ENCODE measurements around the gene LENG8. TPM values are rescaled to one million over a fixed set of nuclear protein-coding genes. Genes with fewer than 3 reads are reported as not detected.
"Not testable (repeated sequence)": the region's sequence is repeated elsewhere in the genome, so short reads cannot be mapped to it uniquely, and the experiment has no call there.

Gene LENG8
- total and polyA plus RNA-seq, 9 donors, result 28.7 to 155 (median 104) TPM

GRCh38 chr19:54465426-54466109, 16.6 kb downstream of the LENG8 start:
- H3K36me3 ChIP-seq (ENCODE audit: control insufficient read depth, insufficient read depth, low read length), result peaks cover 24% of the 10 kb centered on the region
- no peak for DNase-seq
- no peak overlapping the region for H3K4me3 ChIP-seq (ENCODE audit: low read length)
- WGBS (ENCODE audit: insufficient coverage), result 57% methylated on average over 41 of the region's 49 CpGs
- no peak overlapping the region for H3K27ac ChIP-seq (ENCODE audit: low read length)
- H3K9me3 ChIP-seq (replicated peaks; ENCODE audit: control insufficient read depth, low read depth, low read length), result no peaks in the 10 kb centered on the region
- peaks cover 45% of the 10 kb centered on the region for H3K4me1 ChIP-seq (ENCODE audit: control insufficient read depth, insufficient read depth, low read length)
- H3K27me3 ChIP-seq (ENCODE audit: control insufficient read depth, insufficient read depth, low read length), result peaks cover 14% of the 10 kb centered on the region

- not testable (repeated sequence) for H3K9me3 ChIP-seq (replicated peaks; ENCODE audit: control insufficient read depth, low read depth, low read length); H3K27ac ChIP-seq (ENCODE audit: low read length); H3K4me3 ChIP-seq (ENCODE audit: low read length); DNase-seq
- H3K36me3 ChIP-seq (ENCODE audit: control insufficient read depth, insufficient read depth, low read length), result peaks cover 19% of the 10 kb centered on the region
- H3K4me1 ChIP-seq (ENCODE audit: control insufficient read depth, insufficient read depth, low read length), result peaks cover 46% of the 10 kb centered on the region
- peaks cover 18% of the 10 kb centered on the region for H3K27me3 ChIP-seq (ENCODE audit: control insufficient read depth, insufficient read depth, low read length)
- 97% methylated on average over 7 of the region's 14 CpGs for WGBS (ENCODE audit: insufficient coverage)
Measured at GRCh38 chr19:54466110-54466480, 17.1 kb downstream of the LENG8 start.

- Histone ChIP-seq H3K27me3 (ENCODE audit: control insufficient read depth, insufficient read depth, low read length) (peaks cover 26% of the 10 kb centered on the region), H3K9me3 (replicated peaks; ENCODE audit: control insufficient read depth, low read depth, low read length) (no peaks in the 10 kb centered on the region), H3K4me3 (ENCODE audit: low read length) (no peak overlapping the region), H3K4me1 (ENCODE audit: control insufficient read depth, insufficient read depth, low read length) (peaks cover 34% of the 10 kb centered on the region), H3K36me3 (ENCODE audit: control insufficient read depth, insufficient read depth, low read length) (peaks cover 6% of the 10 kb centered on the region), H3K27ac (ENCODE audit: low read length) (peak overlapping the region; percentile 87)
- 38% methylated on average over 7 of the region's 8 CpGs for WGBS (ENCODE audit: insufficient coverage)
- DNase-seq, result peak; percentile 49
Measured at GRCh38 chr19:54469496-54469934, 20.5 kb downstream of the LENG8 start.

- Histone ChIP-seq H3K4me3 (ENCODE audit: low read length) (peak overlapping the region; percentile 51), H3K27me3 (ENCODE audit: control insufficient read depth, insufficient read depth, low read length) (peaks cover 26% of the 10 kb centered on the region), H3K27ac (ENCODE audit: low read length) (peak overlapping the region; percentile 87), H3K36me3 (ENCODE audit: control insufficient read depth, insufficient read depth, low read length) (peaks cover 6% of the 10 kb centered on the region), H3K9me3 (replicated peaks; ENCODE audit: control insufficient read depth, low read depth, low read length) (no peaks in the 10 kb centered on the region), H3K4me1 (ENCODE audit: control insufficient read depth, insufficient read depth, low read length) (peaks cover 31% of the 10 kb centered on the region)
- 58% methylated on average over 2 of the region's 10 CpGs for WGBS (ENCODE audit: insufficient coverage)
- DNase-seq, result no peak
Measured at GRCh38 chr19:54470276-54470887, 21.4 kb downstream of the LENG8 start.

DNA sequence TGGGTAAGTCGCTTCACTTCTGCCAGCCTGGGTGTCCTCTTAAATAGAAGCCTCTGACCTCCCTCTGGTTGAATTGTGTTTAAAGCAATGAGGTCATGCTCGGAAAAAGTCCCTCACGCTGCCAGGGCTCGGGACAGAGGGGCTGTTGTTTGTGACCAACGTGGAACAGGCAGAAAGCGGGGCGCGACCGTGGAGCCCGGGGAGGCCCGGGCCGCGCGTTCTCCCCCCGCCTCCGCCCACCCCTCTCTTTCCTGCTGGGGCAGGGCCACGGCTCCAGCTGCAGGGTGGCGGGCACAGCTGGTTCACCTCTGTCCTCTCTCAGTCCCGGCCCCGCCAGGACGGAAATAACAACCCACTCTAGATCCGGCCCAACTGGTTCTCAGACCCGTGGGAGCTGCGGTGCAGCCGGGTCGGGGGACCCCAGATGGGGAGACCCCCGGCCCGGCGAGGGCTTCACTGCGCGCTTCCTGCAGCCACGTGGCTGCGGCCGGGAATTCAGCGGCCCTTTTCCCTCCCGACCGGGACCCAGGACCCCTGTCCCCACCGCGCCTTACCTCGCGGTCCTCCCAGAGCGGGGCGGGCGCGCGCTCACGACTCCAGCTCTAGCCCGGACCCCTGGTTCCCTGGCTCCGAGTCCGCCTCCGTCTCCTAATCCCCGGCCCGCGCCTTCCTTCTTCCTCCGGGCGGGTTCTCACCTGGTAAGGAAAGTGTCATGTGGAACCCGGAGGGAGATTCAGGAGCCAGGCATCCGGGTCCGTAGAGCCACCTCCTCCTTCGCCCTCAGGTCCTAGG, 22.2 kb downstream of the LENG8 start:
- DNase-seq, result peak; percentile 79
- Histone ChIP-seq H3K36me3 (ENCODE audit: control insufficient read depth, insufficient read depth, low read length) (peaks cover 6% of the 10 kb centered on the region), H3K9me3 (replicated peaks; ENCODE audit: control insufficient read depth, low read depth, low read length) (no peaks in the 10 kb centered on the region), H3K27ac (ENCODE audit: low read length) (peak overlapping the region; percentile 87), H3K27me3 (ENCODE audit: control insufficient read depth, insufficient read depth, low read length) (peaks cover 21% of the 10 kb centered on the region), H3K4me1 (ENCODE audit: control insufficient read depth, insufficient read depth, low read length) (peaks cover 31% of the 10 kb centered on the region), H3K4me3 (ENCODE audit: low read length) (peak overlapping the region; percentile 51)
- 3% methylated on average over 45 of the region's 60 CpGs for WGBS (ENCODE audit: insufficient coverage)

- H3K4me3 ChIP-seq (ENCODE audit: low read length), result peak within 1 kb of the TSS; percentile 53
- DNase-seq, result peak; percentile 99
- peaks cover 21% of the 10 kb centered on the region for H3K27me3 ChIP-seq (ENCODE audit: control insufficient read depth, insufficient read depth, low read length)
- peaks cover 31% of the 10 kb centered on the region for H3K4me1 ChIP-seq (ENCODE audit: control insufficient read depth, insufficient read depth, low read length)
- H3K9me3 ChIP-seq (replicated peaks; ENCODE audit: control insufficient read depth, low read depth, low read length), result no peaks in the 10 kb centered on the region
- WGBS (ENCODE audit: insufficient coverage), result 6% methylated on average over 7 of the region's 14 CpGs
- H3K36me3 ChIP-seq (ENCODE audit: control insufficient read depth, insufficient read depth, low read length), result peaks cover 6% of the 10 kb centered on the region
- peak within 1 kb of the TSS; percentile 96 for H3K27ac ChIP-seq (ENCODE audit: low read length)
Measured at GRCh38 chr19:54473071-54473891, 24.3 kb downstream of the LENG8 start, which contains the start of gene CDC42EP5. TSS of gene CDC42EP5 (minus strand) at chr19:54473296. CDS start at chr19:54465547, 7,749 bp downstream.

DNA sequence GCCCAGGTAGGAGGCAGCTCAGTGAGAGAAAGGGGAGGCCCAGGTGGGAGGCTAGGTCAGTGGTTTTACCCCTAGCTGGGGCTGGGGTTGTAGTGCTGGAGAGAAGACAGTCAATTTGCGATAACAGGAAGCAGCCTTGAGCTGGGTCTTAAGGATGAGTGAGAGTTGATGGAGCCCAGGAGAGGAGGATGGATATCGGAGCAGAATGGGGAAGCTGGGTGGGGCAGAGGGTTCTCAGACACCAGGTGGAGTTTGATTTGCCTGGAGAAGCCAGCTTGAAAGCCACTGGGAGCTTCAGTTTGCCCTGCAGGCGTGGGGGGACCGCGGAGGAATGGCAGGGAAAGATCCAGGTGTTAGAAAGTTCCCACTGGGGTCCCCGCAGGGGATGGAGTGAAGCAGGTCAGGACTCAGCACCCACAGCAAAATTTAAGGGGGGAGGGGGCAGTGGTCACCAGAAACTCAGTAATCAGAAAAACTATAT, 24.9 kb downstream of the LENG8 start:
- H3K36me3 ChIP-seq (ENCODE audit: control insufficient read depth, insufficient read depth, low read length), result peaks cover 6% of the 10 kb centered on the region
- peaks cover 31% of the 10 kb centered on the region for H3K4me1 ChIP-seq (ENCODE audit: control insufficient read depth, insufficient read depth, low read length)
- peak overlapping the region; percentile 96 for H3K27ac ChIP-seq (ENCODE audit: low read length)
- 15% methylated on average over 2 of the region's 6 CpGs for WGBS (ENCODE audit: insufficient coverage)
- H3K4me3 ChIP-seq (ENCODE audit: low read length), result peak overlapping the region; percentile 53
- H3K9me3 ChIP-seq (replicated peaks; ENCODE audit: control insufficient read depth, low read depth, low read length), result no peaks in the 10 kb centered on the region
- peaks cover 21% of the 10 kb centered on the region for H3K27me3 ChIP-seq (ENCODE audit: control insufficient read depth, insufficient read depth, low read length)
- no peak for DNase-seq

GRCh38 chr19:54475706-54476105, 26.7 kb downstream of the LENG8 start:
- H3K36me3 ChIP-seq (ENCODE audit: control insufficient read depth, insufficient read depth, low read length), result no peaks in the 10 kb centered on the region
- no peak for DNase-seq
- H3K27me3 ChIP-seq (ENCODE audit: control insufficient read depth, insufficient read depth, low read length), result peaks cover 13% of the 10 kb centered on the region
- no peak overlapping the region for H3K27ac ChIP-seq (ENCODE audit: low read length)
- peaks cover 18% of the 10 kb centered on the region for H3K4me1 ChIP-seq (ENCODE audit: control insufficient read depth, insufficient read depth, low read length)
- 78% methylated on average over 11 of the region's 11 CpGs for WGBS (ENCODE audit: insufficient coverage)
- H3K9me3 ChIP-seq (replicated peaks; ENCODE audit: control insufficient read depth, low read depth, low read length), result no peaks in the 10 kb centered on the region
- no peak overlapping the region for H3K4me3 ChIP-seq (ENCODE audit: low read length)

DNA sequence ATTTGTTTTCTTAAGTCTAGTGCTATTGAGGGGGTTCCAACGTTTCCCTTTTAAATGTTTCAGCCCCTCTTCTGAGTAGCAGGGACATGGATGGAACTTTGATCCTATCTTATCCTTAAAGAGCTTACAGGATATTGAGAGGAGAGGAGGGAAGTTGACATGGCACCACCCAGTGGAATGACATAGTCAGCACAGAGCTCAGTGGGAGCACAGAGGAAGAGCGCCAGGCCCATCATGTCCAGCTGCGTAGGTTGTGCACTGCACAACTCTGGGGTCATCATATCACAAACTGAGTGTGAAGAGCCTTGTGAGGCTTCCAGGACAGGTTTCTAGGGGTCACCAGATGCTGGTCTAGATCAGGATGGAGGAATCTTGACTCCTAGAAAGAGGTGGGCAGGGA, 28.7 kb downstream of the LENG8 start:
- Histone ChIP-seq H3K36me3 (ENCODE audit: control insufficient read depth, insufficient read depth, low read length) (no peaks in the 10 kb centered on the region), H3K9me3 (replicated peaks; ENCODE audit: control insufficient read depth, low read depth, low read length) (no peaks in the 10 kb centered on the region), H3K27me3 (ENCODE audit: control insufficient read depth, insufficient read depth, low read length) (peaks cover 4% of the 10 kb centered on the region), H3K4me3 (ENCODE audit: low read length) (no peak overlapping the region), H3K4me1 (ENCODE audit: control insufficient read depth, insufficient read depth, low read length) (peaks cover 10% of the 10 kb centered on the region), H3K27ac (ENCODE audit: low read length) (no peak overlapping the region)
- DNase-seq, result no peak
- WGBS (ENCODE audit: insufficient coverage), result 85% methylated on average over 2 of the region's 3 CpGs

All from muscle of leg (tissue), 11 donors.